GM12874 (cell line): ENCODE measurements around the gene CLEC16A.

Experiments
- TF ChIP-seq, protein P1 (sequence below): IDR thresholded peaks from 2 replicates; pipeline ENCODE4 v1.5.1; 2011; ENCODE audit warnings: low read depth, mild to moderate bottlenecking, control low read depth, low read length, moderate library complexity; ENCODE audit not compliant: insufficient read depth

CLEC16A gene

DNA sequence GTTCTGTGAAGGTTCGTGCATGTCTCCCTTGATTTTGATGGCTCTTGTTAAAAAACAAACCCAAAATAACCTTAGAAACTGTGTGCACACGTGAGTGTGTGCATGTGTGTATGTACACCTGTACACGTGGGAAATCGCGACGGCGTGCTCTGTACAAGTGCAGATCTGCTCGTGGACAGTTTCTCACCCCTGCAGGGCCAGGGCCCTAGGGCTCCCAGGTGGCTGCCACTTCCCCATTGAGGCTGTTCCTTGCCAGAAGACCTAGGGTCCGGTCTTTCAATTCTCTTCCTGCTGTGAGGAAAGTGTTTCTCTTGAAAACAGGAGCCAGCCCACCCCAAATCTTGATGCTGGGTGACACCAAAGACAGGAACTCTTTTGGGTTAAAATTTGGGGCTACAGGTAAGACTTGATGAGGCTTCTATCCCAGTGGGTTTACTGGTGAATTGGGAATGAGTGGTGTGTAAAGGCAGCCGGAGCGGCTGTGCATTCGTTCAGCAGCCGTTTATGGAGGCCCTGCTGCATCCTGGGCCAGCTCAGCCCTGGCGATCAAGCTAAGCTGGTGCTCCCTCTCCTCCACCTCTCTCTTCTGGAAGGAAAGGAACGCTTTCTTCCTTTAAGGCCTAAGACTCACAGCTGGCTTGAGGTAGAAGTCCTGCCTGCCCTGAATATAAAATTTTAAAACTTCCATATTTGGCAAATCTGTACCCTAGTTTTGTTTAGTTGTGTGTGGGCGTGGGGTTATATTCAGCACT lies 137.9 kb downstream of the CLEC16A start:
- TF ChIP-seq, protein P1, sequence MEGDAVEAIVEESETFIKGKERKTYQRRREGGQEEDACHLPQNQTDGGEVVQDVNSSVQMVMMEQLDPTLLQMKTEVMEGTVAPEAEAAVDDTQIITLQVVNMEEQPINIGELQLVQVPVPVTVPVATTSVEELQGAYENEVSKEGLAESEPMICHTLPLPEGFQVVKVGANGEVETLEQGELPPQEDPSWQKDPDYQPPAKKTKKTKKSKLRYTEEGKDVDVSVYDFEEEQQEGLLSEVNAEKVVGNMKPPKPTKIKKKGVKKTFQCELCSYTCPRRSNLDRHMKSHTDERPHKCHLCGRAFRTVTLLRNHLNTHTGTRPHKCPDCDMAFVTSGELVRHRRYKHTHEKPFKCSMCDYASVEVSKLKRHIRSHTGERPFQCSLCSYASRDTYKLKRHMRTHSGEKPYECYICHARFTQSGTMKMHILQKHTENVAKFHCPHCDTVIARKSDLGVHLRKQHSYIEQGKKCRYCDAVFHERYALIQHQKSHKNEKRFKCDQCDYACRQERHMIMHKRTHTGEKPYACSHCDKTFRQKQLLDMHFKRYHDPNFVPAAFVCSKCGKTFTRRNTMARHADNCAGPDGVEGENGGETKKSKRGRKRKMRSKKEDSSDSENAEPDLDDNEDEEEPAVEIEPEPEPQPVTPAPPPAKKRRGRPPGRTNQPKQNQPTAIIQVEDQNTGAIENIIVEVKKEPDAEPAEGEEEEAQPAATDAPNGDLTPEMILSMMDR: no peak

DNA sequence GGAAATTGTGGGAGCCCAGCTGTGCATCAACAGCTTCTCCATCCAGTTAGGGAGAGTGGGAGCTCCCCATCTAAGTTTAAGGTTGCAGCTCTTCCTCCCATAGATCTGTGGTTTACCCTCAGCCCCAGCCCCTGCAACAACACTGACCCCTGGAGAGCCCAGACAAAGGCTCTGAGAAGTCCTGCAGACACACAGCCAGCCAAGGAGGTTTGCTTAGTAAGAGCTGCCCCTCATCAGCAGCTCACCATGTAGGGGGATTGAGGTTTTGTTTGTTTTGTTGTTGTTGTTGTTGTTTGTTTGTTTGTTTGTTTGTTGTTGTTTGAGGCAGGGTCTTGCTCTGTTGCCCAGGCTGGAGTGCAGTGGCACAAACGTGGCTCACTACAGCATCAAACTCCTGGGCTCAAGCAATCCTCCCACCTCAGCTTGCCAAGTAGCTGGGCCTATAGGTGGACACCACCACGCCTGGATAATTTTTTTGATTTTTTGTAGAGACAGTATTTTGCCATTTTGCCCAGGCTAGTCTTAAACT lies 138.6 kb downstream of the CLEC16A start:
- TF ChIP-seq, protein P1: no peak

DNA sequence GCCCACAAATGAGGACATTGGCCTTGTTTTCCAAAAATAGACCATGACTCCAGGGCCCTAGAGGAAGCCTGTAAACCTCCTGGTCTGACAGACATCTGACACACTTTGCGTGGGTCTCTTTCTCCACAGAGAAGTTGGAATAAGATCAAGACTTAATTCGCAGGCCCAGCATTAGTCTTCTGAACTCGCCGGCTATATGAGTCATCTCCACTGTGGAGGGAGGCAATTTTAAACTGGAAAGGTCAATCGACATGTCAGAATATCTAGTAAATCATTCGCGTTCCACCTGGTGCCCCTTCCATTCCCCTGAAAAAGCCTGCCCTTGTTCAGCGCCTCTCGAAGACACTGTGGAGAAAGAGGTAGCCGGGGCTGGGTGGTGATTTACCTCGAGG lies 140.1 kb downstream of the CLEC16A start:
- TF ChIP-seq, protein P1: no peak

DNA sequence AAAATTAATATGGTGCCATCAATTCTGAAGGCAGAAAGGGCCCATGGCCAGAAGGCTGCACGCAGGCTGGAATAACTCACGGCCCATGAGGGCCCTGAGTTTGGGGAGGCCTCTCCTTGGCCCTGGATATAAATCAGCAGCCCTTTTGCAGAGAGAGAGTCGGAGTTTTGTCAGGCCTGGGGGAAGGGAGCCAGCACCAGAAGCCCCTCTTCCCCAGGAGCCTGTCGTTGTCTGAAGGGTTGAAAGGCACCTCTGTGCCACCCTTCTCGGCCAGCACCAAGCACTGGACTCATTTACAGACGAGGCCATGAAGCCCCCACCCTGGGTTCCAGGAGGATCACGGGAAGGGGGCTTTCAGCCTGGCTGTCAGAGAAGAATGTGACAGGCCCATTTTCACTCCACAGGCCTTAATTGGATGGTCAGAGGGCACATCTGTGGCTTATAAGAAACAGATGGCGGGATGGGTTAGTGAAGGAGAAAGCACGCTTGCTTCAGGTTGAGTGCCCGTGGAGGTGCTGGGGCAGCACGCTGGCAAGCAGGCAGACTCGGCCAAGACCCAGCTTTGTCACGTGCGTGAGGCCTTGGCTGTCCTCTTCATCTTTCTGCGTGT lies 140.6 kb downstream of the CLEC16A start:
- TF ChIP-seq, protein P1: no peak

DNA sequence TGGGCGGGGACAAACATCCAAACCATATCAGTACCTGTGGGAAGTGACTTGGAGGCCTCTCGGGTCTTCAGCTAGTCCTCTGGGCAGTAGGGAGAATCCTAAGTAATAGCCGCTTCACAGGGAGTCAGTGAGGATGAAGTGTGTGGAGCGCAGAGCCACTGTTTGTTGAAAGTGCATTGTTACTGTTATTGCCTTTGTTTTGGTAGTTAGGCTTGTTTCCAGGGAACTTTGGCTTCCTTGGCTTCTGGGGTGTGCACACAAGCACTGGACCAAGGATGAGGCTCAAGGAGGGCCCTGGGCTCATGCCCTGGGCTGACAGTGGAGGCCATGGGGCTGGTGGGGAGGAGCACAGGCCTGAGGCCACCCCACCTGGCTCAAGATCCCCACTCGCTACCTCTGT lies 141.6 kb downstream of the CLEC16A start:
- TF ChIP-seq, protein P1: no peak

DNA sequence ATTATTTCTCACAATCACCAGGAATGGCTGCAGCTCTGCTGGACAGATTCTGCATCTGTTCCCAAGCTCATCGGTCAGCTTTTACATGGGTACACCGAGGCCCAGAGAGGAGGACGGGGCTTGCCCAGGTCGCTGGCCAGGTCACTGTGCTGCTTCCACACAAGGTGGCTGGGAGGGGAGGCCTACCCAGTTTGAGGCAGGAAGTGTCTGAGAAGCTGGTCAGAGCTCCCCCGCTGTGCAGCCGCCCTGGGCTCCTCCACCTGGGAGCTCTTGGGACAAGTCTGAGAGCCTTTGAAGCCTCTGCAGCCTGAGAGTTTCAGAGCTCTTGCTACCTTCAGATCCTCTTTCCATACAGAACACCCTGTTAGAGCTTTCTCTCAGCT lies 143.3 kb downstream of the CLEC16A start:
- TF ChIP-seq, protein P1: no peak

DNA sequence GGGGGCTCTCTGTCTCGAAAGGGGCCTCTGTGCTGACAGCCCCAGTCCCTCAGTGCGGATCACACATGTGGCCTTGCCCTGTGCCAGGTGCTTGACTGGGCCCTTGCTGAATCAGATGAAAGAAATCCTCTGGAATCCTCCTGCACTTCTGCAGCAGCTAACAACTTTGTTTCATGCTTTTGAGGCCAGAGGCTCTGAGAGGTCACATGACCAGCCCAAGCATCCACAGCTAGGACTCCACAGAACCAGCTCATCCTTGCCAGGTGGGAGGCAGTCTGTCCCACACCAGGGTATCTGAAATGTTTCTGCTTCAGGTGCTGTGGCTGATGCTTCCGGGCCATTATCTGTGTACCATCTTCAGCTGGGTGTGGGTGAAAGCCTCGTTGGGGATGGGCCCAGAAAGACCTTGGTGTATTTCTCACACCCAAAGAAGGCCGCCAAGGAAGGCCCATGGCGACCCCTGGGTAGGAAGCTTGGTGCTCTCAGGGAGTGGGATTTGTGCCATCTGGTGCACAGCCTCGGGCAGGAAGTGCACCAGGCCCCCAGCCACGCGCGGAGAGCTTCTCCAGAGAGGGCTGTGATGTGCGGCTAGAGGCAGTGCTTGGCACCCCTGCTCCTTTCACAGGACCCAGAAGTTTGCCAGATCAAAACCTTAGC lies 143.8 kb downstream of the CLEC16A start:
- TF ChIP-seq, protein P1: no peak
